NCI-H510A (cell line): ENCODE results near the gene MED15.
A peak's percentile ranks its signal among the peaks of the same experiment; 100 is the strongest.

Source experiments
- DNase-seq: peaks from one replicate; lab custom pipeline; 2025; lab: John Stamatoyannopoulos, UW

MED15 gene

DNA sequence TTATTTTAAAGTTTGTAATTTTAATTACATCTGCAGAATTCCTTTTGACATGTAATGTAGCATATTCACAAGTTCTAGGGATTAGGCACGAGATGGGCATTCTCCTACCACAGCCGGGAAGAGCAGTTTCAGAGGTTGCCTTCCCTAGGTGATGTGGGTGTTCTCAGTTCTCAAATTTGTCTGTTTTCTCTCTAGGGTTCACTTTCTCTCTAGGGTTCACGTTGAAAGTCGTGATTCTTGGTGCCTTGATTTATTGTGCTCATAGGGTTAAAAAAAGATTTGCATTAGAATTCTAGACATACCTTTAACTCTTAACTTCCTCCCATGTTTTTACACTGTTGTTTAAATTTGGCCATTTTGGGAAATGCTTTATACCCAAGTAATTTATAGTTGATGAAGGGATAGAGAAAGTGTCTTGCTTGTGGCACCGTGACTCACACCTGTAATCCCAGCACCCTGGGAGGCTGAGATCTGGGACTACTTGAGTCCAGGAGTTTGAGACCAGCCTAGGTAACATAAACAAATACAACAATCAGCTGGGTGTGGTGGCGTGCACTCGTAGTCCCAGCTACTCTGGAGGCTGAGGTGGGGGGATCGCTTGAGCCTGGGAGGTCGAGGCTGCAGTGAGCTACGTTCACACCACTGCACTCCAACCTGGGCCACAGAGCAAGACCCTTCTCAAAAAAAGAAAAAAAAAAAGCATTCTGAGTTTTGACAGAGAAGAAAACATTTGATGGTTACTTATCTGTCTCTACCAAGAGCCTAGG, 3.6 kb downstream of the MED15 start:
- no peak for DNase-seq

DNA sequence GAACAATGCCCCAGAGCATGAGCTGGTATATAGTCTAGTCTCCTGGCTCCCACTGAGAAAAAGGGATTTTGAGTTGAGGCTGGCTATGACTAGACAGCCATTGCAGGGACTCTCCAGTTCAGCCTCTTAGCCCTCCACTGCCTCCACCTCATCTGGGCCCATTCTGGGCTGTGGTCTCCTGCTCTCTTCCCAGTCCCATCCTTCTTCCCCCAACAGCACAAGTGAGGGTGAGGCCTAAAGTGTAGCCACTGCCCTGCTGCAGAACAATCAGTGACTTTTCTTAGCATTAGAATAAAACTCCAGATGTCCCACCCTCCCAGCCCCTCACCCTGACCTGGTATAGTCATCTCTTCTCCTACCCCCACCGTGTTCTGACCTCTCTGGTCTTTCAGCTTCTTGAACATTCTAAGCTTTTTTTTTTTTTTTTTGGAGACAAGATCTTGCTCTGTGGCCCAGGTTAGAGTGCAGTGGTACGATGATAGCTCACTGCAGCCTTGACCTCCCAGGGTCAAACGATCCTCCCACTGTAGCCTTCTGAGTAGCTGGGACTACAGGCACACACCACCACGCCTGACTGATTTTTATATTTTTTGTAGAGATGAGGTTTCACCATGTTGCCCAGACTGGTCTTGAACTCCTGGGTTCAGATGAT, 4.3 kb downstream of the MED15 start:
- no peak for DNase-seq

DNA sequence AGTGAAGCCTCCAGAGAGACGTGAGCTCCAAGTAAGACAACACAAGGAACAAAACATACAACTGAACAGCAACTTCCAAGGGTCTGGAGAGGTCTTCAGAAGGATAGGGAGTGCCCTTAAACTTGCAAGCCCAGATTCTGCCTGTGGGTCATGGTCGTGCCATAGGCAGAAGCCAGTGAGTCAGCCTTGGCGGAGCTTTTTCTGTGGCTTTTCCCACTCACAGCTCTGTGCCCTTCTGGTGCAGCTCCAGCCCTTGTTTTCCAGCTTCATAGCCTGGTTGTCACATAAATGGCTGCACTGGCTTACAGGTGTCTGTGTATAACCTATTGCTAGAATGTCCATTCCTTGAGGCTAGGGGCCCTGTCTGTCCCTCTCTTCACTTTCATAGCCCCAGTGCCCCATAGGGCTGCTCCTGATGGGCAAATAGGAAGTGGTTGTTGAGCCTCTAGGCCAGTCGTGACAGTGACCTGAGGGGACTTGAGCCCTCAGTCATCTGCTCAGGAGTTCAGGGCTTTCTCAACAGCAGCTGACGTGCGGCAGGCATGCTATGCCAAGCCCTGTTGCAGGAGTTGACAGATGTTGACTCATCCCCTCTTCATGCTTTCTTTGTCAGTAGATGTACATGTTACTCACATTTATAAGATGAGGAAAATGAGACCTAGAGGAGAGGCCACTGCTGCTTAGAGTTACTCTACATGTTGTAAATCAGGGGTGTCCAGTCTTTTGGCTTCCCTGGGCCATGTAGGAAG, 7.4 kb downstream of the MED15 start:
- no peak for DNase-seq

DNA sequence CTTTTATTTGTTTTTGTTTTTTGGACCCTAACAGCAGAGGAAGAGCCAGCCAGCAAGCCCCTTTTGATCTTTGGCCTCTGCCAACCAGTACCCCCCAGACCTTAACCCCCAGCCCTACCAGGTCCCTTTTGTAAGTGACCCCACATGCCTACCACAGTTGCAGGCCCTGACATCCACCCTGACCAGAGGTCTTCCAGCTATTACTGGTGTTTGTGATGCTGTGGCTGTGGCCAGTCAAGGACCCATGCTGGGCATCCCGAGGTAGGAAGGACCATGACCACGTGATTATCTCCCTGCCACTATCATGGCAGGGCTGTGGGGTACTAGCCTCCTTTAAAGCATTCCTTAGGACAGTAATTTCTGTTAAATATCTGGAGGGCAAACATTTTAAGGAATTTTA, 9.0 kb downstream of the MED15 start:
- no peak for DNase-seq

DNA sequence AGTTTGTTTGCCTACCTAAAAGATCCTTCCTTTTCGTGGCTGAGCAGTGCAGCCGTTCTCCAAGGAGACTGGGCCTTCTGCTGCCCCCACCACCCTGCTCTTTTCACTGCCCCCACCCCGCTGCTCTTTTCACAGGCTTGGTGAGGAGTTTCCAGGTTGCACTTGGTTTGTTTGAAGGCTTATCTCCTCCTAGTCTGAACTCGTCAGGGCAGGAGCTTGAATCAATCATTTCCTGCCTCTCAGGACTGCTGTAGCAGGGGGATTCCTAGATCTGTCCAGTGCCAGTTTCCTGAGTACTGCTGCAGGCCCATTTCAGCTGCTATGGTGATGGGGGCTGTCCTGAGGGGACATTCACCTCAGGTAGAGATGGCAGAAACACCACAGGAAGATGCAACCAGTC, 10.0 kb downstream of the MED15 start:
- DNase-seq, result no peak

DNA sequence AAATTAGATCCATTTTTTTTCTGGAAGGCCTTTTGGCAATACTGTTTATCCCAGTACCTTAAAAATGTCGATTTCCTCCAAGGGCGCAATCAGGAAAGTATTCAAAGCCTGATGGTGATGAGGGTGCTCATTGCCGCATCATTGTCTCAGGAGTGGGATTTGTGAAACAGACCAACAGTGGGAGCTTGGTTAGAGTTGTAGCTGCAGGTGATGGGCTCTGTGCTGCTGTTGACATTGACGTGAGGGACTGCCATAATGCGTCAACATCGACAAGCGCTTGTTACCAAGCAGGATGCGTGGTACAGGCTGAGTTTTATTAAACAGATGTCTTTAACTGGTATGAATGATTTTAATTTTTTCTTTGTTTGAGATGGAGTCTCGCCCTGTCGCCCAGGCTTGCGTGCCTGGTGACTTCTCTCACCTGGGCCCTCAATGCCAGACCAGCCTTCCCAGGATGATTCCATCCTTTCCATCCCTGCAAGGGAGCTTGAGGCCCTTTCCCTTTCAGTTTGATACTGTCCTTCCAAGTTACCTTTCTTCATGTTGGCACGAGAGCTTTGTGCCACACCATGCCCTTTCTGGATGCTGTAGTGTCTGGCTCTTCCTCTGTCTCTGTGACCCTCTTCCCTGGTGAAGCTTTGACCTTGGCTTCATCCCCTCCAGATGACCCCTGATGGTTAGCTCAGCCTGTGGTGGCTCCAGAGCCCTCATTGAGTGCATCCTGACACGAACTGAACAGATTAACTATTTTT, 10.6 kb downstream of the MED15 start:
- no peak for DNase-seq

DNA sequence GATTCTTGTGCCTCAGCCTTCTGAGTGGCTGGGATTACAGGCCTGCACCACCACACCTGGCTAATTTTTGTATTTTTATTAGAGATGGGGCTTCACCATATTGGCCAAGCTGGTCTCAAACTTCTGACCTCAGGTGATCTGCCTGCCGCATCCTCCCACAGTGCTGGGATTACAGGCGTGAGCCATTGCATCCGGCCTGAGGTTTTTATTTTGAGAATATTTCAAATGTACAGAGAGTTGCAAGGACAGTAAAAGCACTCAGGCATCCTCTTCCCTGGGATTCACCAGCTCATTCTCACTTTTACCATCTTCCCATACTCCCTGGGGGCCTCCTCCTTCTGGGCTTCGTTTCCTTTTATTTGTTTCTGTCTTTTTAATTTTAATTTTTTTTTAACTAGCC, 12.1 kb downstream of the MED15 start:
- no peak for DNase-seq

DNA sequence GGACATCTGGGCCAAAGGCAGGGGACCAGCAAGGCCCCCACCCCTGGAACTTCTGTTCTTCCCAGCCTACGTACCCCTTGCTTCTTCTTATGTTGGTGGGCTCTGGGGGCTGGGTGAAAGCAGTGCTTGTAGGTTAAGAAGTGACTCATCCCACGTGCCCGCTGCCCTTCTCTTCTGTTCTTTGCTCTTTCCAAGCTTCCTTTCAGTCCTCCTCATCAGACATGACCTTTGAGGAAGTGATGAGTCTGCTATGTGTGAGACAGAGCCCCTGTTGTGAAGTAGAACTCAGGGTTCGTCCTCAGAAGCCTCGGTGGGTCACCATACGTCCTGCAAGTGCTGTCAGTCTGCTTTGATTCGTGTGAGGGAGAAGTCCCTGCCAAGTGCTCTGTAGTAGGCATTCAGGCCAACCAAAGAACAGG, 12.7 kb downstream of the MED15 start:
- DNase-seq, result no peak

DNA sequence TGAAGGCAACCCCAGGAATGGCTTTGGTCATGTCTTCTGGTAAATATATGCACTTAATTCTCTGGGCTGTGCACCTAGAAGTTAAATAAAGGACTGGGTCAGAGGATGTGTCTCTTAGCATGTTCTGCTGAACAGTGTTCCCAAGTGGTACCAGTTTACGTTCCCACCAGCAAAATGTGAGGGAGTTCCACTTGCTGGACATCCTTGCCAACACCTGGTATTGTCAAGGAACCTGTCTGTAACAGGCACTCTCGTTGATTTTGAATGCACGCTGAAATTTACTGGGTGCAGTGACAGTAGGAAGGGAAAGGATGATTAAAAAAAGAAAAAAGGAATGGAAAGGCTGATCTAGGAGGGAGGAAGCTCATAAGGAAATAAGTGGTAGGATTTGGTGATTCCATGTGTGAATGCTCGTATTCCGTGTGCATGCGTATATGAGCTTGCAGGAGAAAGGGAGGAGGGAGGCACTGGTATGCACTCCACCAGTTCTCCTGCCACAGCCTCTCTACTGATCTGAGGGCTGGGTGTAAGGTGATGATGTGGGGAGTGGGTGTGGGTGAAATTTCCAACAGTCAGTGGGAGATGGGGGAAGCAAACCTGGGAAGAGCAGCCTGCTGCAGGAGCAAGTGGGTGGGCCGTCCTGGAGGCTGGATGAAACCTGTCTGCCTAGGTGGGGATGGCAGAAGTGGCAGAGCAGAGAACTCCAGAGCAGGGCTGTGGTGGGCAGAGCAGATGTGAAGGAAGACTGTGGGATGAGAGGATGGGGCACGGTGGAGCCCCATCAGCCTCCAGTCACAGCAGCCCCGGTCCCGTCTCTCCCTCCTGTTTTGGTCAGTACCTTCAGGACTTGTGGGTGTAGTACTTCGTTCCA, 15.0 kb downstream of the MED15 start:
- DNase-seq, result no peak

DNA sequence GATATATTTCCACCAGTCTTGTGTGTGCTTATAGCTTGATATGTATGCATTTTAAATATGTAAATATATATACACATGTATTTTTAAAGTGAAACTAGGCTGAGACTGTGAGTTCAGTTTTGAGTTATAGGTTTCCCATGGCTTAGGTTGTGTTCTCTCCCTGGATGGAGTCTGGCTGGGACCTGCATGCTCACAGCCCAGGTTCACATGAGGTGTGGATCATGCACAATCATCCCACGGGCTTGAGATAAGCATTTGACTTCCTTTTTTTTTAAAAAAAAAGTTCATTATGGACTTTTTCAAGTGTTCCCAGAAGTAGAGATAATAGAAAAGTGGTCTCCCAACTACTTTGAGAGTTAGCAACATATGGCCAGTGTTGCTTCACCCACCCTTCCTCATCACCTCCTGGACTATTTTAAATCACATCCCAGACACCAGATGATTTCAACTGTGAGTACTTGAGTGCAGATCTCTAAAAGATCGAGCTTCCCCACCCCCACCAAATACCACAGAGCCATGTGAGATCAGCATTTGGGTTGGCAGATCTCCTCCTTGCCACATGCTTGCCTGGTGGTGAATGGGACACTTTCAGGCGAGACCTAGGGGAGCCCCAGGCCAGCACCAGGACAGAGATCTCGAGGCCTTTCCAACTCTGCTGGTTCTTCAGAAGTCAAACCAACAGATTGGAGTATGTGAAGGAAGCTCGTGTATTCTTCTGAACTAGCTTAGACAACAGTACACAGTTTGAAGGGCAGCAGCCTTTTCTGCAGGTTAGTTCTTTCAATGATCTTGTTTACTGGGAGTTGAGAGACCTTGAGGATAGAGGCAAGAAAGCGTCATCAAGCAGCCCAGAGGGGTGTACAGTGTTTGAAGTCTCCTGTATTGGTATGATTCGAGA, 15.9 kb downstream of the MED15 start:
- no peak for DNase-seq

DNA sequence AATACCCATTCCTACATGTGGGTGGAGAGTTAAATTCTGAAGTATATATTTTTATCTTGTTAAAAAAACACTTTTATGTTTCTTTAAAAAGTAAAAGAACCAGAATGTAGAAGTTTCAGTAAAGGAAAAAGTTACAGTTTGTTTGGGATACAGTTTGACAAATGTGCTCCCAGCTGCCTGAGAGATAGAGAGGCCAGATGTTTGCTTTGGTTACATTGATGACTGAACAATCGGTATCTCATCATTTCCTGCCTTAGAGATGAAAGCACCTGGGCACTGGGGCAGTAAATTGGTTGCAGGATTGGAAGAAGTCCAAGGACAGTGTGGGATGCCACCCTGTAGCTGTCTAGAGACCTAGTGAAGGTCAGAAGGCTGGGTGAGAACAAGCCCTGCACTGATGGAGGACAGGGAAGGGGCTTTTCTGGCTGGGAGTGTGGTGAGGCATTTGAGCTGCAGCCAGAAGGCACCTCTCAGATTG, 16.6 kb downstream of the MED15 start:
- DNase-seq, result no peak

DNA sequence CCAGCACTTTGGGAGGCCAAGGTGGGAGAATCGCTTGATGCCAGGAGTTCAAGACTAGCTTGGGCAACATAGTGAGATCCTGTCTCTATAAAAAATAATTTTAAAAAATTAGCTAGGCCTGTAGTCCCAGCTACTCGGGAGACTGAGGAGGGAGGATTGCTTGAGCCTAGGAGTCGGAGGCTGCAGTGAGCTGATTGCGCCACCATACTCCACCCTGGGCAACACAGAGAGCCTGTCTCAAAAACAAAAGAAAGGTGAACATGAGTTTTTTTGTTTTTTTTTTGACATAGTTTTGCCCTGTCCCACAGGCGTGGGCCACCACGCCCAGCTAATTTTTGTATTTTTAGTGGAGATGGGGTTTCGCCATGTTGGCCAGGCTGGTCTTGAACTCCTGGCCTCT, 17.6 kb downstream of the MED15 start:
- no peak for DNase-seq

DNA sequence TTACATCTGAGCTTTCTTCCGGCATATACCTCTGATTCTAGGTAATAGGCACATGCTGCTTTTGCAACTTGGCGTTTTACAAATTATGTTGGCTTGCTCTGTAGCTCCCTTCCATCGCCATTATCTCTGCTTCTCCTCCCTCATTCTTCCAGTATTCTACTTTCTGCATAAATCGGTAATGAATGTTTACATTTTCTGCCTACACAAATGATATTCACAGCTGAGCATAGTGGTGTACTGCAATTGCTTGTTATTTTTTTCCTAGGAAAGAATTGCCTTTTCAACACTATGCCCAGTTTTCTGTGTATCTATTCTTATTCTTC, 18.9 kb downstream of the MED15 start:
- DNase-seq, result no peak

DNA sequence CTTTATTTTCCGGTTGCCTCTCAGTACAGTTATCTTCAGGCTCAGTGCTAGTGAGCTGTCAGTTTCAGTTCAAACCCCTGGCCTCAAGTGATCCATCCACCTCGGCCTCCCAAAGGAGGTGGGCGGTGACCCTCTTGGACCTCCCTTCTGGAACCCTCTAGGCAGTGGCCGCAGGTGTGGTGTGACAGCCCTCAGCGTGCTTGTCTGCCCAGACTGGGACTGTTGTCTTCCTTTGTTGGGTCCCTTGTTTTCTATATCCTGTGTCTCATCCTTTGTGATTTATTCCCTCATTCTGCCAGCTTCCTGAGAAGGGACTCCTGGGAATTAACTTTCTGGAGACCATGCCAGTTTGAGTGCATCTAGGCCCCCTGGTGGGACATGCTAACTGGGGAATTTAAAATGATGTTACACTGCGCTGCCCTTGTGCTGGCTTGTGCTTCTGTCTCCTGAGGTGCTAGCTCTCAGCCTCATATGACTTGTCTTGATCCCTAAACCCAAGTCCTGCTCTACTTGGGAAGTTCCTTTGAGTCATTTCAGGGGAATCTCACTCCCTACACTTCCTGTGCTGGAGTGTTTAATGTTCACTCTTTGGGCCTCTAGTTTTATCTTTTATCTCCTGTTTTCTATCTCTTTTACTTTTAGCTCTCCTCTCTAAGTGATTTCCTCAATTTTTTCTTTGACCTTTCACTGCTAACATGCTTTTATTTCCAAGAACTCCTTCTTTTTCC, 19.4 kb downstream of the MED15 start:
- no peak for DNase-seq

DNA sequence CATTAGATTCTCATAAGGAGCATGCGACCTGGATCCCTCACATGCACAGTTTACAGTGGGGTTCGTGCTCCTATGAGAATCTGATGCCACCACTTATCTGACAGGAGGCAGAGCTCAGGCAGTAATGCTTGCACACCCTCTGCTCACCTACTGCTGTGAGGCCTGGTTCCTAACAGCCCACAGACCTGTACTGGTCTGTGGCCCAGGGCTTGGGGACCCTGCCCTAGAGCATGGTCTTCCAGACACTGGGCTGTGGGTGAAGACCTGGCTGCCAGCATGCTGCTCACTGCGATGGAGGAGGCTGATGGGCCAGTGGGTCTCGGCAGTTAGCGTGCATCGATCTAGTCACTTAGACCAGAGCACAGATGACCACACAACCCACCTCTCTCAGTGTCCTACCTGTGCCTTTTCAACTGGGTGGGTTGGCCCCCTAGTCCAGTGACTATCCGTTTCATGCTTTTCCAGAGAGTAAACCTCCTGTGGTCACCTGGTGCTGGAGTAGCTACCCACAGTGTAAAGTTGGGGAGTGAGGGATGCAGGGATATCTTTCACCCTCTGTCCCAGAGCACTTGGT, 21.1 kb downstream of the MED15 start:
- no peak for DNase-seq

DNA sequence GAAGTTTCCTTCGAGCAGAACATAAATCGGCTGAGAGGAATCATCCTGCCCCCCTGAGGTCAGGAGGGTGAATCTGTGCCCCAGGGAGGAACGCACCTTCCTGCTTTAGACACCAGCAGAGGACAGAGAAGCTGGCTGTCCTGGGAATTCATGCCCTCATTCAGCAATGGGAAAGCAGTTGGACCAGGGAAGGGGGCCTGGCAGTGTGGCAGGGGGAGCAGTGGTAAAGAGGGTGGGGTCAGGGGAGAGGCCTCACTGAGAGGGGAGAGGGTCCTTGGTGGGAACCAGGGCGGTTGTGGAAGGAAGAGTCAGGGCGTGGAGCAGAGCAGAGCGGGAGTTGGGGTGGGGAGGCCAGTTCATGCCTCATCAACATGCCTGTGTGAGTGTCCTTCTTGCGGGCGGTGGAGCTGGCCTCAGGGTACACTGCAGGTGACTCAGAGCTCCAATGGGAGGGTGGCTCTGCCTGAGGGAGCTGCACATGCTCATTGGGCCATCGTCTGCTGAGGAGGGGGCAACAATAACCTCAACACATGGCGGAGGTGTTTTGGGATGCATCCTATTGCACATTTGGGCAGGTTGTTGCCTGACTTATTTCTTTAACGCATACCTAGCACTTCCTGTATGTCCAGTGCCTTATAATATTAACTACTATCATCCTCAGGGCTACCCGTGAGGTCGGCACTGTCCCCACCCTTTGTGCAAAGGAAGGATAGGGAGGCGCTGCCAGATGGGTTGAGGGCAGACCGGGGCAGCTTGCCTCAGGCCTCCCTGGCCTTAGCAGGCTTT, 23.2 kb downstream of the MED15 start:
- DNase-seq, result no peak

DNA sequence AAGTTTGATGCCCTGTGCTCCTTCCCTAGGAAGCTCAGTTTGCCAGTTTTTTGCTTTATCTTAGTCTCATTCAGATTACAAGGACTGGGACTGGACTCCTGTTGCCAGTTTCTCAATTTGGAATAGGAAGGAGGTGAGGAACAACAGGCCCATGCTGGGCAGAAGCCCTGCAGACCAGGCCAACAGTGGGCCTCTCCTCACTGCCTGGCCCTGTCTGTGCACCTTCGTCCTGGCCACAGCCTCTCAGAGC, 23.7 kb downstream of the MED15 start:
- DNase-seq, result no peak

DNA sequence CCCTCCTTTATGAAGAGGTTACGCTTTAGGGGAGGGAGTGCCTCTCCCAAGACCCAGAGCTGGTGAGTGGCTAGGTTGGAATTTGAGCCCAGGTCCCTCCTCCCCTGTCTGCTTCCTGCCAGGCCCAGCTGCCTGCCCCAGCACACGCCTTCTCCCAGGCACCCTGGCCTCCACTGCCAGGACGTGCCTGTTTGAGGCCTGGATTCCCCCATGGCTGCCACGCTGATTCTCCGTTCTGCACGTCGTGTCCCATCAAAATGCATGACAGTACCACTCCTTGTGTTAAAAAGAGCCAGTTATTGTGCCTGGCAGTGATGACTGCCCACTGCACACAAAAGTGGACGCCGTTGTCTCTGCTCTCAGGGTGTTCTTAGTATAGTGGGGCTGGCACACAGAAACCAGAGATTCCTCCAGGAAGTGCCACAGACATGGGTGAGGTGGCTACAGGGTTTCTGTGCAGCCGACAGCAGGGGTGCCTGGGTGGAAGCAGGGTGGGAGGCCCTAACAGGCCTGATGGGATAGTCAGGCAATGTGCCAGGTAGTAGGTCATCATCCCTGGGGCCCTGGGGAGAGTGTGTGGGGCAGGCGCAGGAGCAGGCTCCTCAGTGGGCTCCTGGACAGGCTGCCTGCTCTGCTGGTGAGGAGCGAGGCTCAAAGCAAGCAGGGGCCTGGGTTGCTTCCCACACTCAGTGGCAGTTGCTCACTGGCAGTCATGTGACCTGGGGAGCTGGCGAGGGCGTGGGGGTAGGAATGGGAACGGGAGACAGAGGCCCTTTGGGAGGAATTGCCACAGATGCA, 24.2 kb downstream of the MED15 start:
- peak; percentile 49 for DNase-seq
